HG03432 (cell line): Measurements from ENCODE around the gene DDIT4.

Experiments used
- ATAC-seq: cut with Tn5 transposase; IDR thresholded peaks from one replicate; pipeline ENCODE4 v1.9.1; 2021; ENCODE audit warnings: mild to moderate bottlenecking, moderate library complexity; ENCODE audit not compliant: unreplicated experiment

Gene DDIT4

DNA sequence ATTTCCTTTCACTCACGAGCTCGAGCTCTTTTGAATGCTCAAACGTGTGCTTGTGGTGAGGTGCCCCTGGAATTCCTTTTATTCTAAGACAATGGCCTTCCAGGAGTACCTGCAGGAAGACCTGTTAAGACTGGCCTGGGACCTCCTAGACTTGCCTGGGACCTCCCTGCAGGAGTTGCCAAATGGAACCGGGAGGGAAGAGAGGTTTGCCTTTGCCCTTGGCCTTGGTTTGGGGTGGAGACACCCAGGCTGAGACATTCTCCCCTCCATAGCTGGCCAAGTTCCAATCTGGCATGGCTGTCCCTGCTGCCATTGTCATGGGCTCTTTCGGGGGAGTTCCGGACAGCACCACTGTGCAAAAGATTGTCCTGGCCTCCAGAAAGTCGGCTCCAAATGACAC, 41.3 kb downstream of the DDIT4 start:
- ATAC-seq, result no peak

GRCh38 chr10:72315611-72316385, 42.1 kb downstream of the DDIT4 start:
- ATAC-seq, result no peak

GRCh38 chr10:72316386-72316700, 42.6 kb downstream of the DDIT4 start:
- ATAC-seq, result no peak

DNA sequence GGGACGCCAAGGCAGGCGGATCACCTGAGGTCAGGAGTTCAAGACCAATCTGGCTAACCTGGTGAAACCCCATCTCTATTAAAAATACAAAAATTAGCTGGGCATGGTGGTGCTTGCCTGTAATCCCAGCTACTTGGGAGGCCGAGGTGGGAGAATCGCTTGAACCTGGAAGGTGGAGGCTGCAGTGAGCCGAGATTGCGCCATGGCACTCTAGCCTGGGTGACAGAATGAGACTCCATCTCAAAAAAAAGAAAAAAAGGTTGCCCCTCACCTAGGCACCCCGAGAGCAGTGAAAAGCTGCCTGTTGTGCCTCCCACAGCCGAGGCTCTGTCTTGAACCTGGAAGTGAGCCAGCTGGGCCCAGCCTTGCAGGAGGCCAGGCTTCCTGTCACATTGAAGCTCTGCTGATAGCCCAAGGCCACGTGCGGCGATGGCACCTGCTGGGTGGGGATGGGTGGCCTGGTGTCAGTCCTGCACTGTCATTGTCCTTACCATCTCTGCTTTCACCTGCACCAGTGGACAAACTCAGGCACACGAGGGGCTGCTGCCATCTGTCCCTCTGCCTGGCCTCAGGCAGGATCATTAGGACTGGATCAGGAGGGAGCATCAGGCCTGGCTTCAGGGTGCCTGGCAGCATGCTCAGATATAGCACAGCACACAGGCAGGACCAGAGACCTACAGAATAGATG, 43.2 kb downstream of the DDIT4 start:
- ATAC-seq, result no peak

DNA sequence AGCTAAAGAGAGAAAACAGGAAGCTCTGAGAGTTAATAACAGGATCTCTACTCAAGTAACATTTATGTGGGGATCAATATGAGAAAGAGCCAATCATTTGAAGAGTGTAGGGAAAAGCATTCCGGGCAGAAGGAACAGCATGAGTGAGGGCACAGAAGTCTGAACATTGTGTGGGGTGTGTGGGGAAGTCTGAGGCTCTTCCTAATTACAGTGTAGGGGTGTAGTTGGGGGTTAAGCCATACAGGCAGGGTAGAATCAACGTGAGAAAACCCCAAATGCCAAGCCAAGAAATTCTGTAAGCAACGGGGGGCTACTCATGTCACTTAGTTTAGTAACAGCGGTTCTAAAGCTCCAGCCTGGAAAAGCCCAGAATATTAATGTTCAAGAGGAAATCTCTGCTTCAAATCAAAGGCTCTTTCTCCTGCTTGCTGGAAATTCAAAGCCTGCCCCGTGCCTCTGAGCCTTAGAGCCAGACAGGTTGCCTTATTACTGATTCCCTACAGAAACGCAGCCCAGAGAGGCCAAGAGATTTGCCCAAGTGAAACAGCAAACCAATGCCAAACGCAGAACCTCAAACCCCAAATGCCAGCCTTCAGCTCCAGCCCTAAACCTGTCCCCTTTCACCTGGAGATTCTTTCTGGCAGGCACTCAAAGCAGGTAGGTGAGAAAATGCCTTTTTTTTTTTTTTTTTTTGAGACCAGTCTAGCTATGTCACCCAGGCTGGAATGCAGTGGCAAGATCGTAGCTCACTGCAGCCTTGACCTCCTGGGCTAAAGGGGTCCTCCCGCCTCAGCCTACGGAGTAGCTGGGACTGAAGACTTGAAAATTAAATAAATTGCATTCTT, 44.9 kb downstream of the DDIT4 start:
- ATAC-seq, result no peak

DNA sequence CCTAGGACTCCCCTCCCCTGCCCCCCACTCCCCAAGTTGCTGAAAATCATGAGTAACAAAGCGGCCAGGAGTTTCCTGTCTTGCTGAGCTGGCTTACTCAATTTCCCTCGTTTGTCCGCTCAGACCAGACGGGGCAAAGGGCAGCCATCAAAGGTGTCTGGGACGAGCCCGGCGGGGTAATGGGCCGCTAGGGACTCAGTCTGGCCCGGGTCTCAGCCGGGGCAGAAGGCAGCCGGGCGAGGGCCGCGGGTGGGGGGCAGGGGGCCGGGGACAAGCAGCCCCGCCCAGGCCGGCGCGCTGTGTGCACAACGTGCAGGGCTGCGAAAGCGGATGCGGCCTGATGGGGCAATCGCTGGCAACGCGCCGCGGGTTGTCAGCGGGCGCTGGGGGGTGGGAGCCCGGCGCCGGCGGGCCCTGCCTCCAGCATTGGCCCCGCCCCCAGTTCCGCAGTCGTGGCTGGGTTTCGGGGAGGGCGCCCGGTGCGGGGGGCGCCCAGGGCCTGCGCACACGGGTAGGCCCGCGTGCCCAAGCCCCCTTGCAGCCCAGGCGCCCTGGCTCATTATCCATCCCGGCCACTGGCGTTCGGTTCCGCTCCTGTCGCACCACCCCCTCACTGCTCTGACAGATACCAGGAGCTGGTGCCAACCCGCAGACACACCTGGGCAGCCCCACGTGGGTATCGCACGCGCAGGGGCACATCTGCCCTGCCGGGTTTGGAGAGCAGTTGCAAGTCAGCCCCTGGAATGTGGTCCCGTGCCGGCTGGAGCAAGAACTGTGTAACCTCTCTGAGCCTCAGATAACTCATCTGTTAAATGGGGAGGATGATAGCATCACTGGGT, 45.9 kb downstream of the DDIT4 start:
- peak; percentile 71 for ATAC-seq

GRCh38 chr10:72320676-72321247, 47.0 kb downstream of the DDIT4 start:
- ATAC-seq, result peak; percentile 63

DNA sequence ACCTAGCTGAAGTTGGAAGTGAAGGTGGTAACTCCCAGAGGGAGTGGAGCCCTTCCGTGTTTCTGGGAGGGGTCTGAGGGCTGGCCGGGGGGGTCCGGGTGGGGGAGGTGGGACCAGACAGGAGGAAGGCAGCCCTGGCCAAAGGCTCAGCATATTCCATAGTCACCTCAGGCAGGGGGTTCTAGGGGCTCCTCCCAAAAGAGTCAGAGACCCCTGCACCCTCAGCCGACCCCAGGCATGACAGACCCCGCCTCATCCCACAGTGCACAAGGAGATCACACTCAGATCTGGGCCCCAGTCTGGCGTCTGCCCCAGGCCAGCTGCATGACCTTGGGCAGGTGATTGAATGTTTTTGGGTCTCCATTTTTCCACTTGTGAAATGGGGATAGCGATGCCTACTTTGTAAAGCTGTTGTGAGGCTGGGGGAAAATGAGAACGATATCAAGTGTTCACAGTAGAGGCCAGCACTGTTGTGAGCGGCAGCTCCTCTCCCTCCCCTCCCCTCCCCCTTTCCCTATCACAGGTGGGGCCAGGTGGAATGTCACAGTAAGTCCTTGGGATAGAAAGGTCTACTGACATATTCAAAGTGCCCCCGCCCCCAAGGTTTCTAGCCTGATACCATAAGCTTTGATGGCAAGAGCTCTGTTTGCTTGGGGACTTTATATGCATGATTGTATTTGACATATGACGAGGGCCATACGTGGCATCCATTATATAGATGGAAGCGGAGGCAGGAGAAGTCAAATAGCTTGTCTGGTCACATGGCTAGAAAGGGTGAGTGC, 47.7 kb downstream of the DDIT4 start:
- no peak for ATAC-seq

GRCh38 chr10:72322030-72322279, 48.2 kb downstream of the DDIT4 start:
- ATAC-seq, result no peak

DNA sequence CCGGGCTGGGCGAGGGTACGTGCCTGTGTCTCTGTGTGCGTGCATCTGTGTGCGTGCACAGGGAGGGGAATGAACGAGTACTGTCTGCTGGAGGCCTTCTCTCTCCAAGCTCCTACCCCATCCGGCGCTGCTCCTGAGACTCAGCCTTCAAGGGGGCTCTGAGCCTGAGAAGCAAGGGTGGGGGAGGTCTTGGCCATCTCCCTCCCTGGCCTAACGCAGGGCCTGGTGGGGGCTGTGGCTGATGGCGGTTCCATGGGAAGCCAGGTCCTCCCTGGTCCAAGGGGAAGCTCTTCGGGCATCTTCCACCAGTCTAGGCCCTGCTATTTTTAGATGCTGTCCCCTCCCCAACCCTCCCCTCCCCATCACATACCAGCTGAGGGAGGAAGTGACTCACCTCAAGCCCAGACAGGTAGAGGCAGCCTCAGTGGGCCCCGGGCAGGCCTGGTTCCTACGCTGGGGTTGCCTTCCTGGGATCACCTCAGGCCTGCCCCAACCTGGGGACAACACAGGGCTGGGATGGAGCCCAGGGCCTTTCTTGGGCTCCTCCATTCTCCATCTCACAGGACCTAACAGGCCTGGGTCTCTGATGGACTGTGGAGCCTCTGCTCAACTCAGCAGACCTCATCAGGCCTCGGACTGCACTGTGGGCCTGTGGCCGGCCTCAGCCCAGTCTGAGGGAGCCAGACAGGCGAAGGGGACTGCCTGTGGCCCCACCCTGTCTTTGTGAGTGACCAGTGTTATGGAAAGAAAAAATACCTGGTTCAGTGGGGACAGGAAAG, 48.7 kb downstream of the DDIT4 start:
- no peak for ATAC-seq

GRCh38 chr10:72323108-72323749, 49.5 kb downstream of the DDIT4 start:
- ATAC-seq, result no peak

DNA sequence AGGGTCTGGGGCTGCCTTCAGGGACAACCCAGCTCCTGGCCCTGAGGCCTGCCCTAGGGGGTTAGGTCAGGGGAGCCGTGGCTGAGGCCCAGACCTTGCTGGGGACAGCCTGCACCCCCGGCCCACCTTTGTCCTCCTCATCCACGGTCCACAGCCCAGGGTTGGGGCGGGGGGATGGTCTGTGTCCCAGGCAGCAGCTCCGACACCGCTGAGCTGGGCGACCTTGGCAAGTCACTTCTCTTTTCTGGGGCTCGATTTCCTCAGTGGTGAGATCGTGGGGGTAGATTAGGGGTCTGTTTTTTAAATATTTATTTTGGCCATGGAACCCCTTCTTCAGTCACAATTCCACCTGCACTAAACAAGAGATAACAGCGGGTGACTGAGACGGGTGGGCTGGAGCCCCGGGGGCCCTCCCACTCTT, 50.1 kb downstream of the DDIT4 start:
- ATAC-seq, result no peak
